Neural progenitor cell (in vitro differentiated cells): Measurements from ENCODE around the gene ZNF732. TPM values are rescaled to one million over a fixed set of nuclear protein-coding genes. Genes with fewer than 3 reads are reported as not detected.
"Not testable (repeated sequence)": the region's sequence is repeated elsewhere in the genome, so short reads cannot be mapped to it uniquely, and the experiment has no call there.

Experiments
- DNase-seq: peaks from one replicate; pipeline ENCODE4 v3.0.0-alpha.2; 2016; ENCODE audit warnings: low spot score
- H2AFZ ChIP-seq: fragments of 200-600 bp; sonication (generic); replicated peaks from 2 replicates; pipeline ENCODE4 v1.6.1; 2016; ENCODE audit warnings: antibody characterized with exemption
- H3F3A ChIP-seq: fragments of 200-600 bp; sonication (generic); 2 replicates; pipeline ENCODE4 v1.6.1; 2016; ENCODE audit warnings: antibody characterized with exemption, low read depth
- H3K27ac ChIP-seq: fragments of 200-600 bp; sonication (generic); 2 replicates; pipeline ENCODE4 v1.5.1; 2016; ENCODE audit warnings: mild to moderate bottlenecking
- H3K27me3 ChIP-seq: fragments of 200-600 bp; sonication (generic); 2 replicates; pipeline ENCODE4 v1.6.1; 2016; ENCODE audit warnings: mild to moderate bottlenecking, moderate library complexity
- H3K36me3 ChIP-seq: fragments of 200-600 bp; sonication (generic); 2 replicates; pipeline ENCODE4 v1.5.1; 2016
- H3K4me1 ChIP-seq: fragments of 200-600 bp; sonication (generic); 2 replicates; pipeline ENCODE4 v1.6.1; 2016; ENCODE audit warnings: mixed run types
- H3K4me2 ChIP-seq: fragments of 200-600 bp; sonication (generic); 2 replicates; pipeline ENCODE4 v1.6.1; 2016
- H3K4me3 ChIP-seq: fragments of 200-600 bp; sonication (generic); 2 replicates; pipeline ENCODE4 v1.5.1; 2016
- H3K79me2 ChIP-seq: fragments of 200-600 bp; sonication (generic); 2 replicates; pipeline ENCODE4 v1.6.1; 2016; ENCODE audit warnings: low read depth
- H3K9ac ChIP-seq: fragments of 200-600 bp; sonication (generic); 2 replicates; pipeline ENCODE4 v1.6.1; 2016
- H3K9me3 ChIP-seq: fragments of 200-600 bp; sonication (generic); 2 replicates; pipeline ENCODE4 v1.5.1; 2016; ENCODE audit warnings: low read depth
- H4K20me1 ChIP-seq: fragments of 200-600 bp; sonication (generic); 2 replicates; pipeline ENCODE4 v1.6.1; 2016; ENCODE audit warnings: low read depth
- H3K27ac Mint-ChIP-seq: 3 replicates; pipeline ENCODE4 v1.8.0; 2021; ENCODE audit warnings: mixed read lengths
- H3K27me3 Mint-ChIP-seq: 2 replicates; pipeline ENCODE4 v1.8.0; 2022; ENCODE audit warnings: low read depth, mild to moderate bottlenecking, inconsistent platforms, moderate library complexity, mixed read lengths; ENCODE audit not compliant: insufficient read depth
- H3K36me3 Mint-ChIP-seq: 3 replicates; pipeline ENCODE4 v1.8.0; 2021; ENCODE audit warnings: mixed read lengths
- H3K4me1 Mint-ChIP-seq: 3 replicates; pipeline ENCODE4 v1.8.0; 2021; ENCODE audit warnings: mixed read lengths
- H3K4me3 Mint-ChIP-seq: 3 replicates; pipeline ENCODE4 v1.8.0; 2021; ENCODE audit warnings: mild to moderate bottlenecking, moderate library complexity, mixed read lengths
- H3K9me3 Mint-ChIP-seq: 3 replicates; pipeline ENCODE4 v1.8.0; 2020; ENCODE audit warnings: mixed read lengths
- CTCF ChIP-seq: fragments of 200-600 bp; sonication (generic); IDR thresholded peaks from 2 replicates; pipeline ENCODE4 v1.5.1; 2017; ENCODE audit warnings: antibody characterized with exemption, mild to moderate bottlenecking
- EZH2 ChIP-seq: fragments of 200-600 bp; sonication (generic); IDR thresholded peaks from 2 replicates; pipeline ENCODE4 v1.6.1; 2017; ENCODE audit warnings: antibody characterized with exemption, mild to moderate bottlenecking, moderate library complexity
- EZH2phosphoT487 ChIP-seq: fragments of 200-600 bp; sonication (generic); IDR thresholded peaks from 2 replicates; pipeline ENCODE4 v1.6.1; 2017; ENCODE audit warnings: antibody characterized with exemption
- total RNA-seq: library from RNA; depleted of rRNA; stranded (reverse); fragments of >200 nt; gene quantifications from 2 replicates; pipeline ENCODE4 v1.2.3, GENCODE V29; 2015; ENCODE audit warnings: low replicate concordance

Gene ZNF732
- total RNA-seq, 1 donor from 2014 or later, result not detected

GRCh38 chr4:314296-314903 lies 9.1 kb upstream of the ZNF732 start:
- Histone ChIP-seq H3K4me1 (no peaks in the 10 kb centered on the region), H3K9ac (no peak overlapping the region), H3K9me3 (peaks cover 8% of the 10 kb centered on the region), H3K4me3 (no peak overlapping the region), H3K79me2 (no peaks in the 10 kb centered on the region), H3K36me3 (no peaks in the 10 kb centered on the region), H2AFZ (no peak overlapping the region), H3K27ac (no peak overlapping the region), H4K20me1 (no peaks in the 10 kb centered on the region), H3K4me2 (no peak overlapping the region), H3K27me3 (no peaks in the 10 kb centered on the region), H3F3A (no peaks in the 10 kb centered on the region)
- Mint-ChIP-seq H3K4me3 (no peak overlapping the region), H3K27ac (no peak overlapping the region), H3K4me1 (no peaks in the 10 kb centered on the region), H3K9me3 (peaks cover 58% of the 10 kb centered on the region), H3K27me3 (peaks cover 2% of the 10 kb centered on the region), H3K36me3 (no peaks in the 10 kb centered on the region)
- no peak for DNase-seq
- TF ChIP-seq EZH2 (no peak), CTCF (no peak), EZH2phosphoT487 (no peak)

- Mint-ChIP-seq H3K4me1 (no peaks in the 10 kb centered on the region), H3K36me3 (no peaks in the 10 kb centered on the region), H3K4me3 (no peak overlapping the region), H3K27ac (no peak overlapping the region), H3K27me3 (peaks cover 2% of the 10 kb centered on the region), H3K9me3 (peaks cover 40% of the 10 kb centered on the region)
- Histone ChIP-seq H3K9ac (no peak overlapping the region), H3K4me1 (no peaks in the 10 kb centered on the region), H3K79me2 (no peaks in the 10 kb centered on the region), H3K36me3 (no peaks in the 10 kb centered on the region), H3K4me3 (no peak overlapping the region), H3K4me2 (no peak overlapping the region), H3F3A (no peaks in the 10 kb centered on the region), H3K27me3 (no peaks in the 10 kb centered on the region), H2AFZ (no peak overlapping the region), H3K9me3 (peaks cover 8% of the 10 kb centered on the region), H4K20me1 (no peaks in the 10 kb centered on the region), H3K27ac (no peak overlapping the region)
- no peak for DNase-seq
- TF ChIP-seq EZH2 (no peak), CTCF (no peak), EZH2phosphoT487 (no peak)
Measured at GRCh38 chr4:309807-310206, 4.5 kb upstream of the ZNF732 start.

- Histone ChIP-seq H2AFZ (no peak overlapping the region), H3K4me1 (no peaks in the 10 kb centered on the region), H4K20me1 (no peaks in the 10 kb centered on the region), H3K4me2 (no peak overlapping the region), H3K9ac (no peak overlapping the region), H3K79me2 (no peaks in the 10 kb centered on the region), H3F3A (no peaks in the 10 kb centered on the region), H3K9me3 (no peaks in the 10 kb centered on the region), H3K36me3 (no peaks in the 10 kb centered on the region), H3K27ac (no peak overlapping the region), H3K4me3 (no peak overlapping the region), H3K27me3 (no peaks in the 10 kb centered on the region)
- TF ChIP-seq CTCF (no peak), EZH2phosphoT487 (no peak), EZH2 (no peak)
- no peak for DNase-seq
- H3K4me3 Mint-ChIP-seq, result no peak overlapping the region
- H3K36me3 Mint-ChIP-seq, result peaks cover 4% of the 10 kb centered on the region
- peaks cover 41% of the 10 kb centered on the region for H3K9me3 Mint-ChIP-seq
- no peak overlapping the region for H3K27ac Mint-ChIP-seq
- H3K4me1 Mint-ChIP-seq, result no peaks in the 10 kb centered on the region
- H3K27me3 Mint-ChIP-seq, result peaks cover 5% of the 10 kb centered on the region
Measured at GRCh38 chr4:306551-306961, 1.3 kb upstream of the ZNF732 start.

GRCh38 chr4:304516-304915 lies 758 bp downstream of the ZNF732 start:
- not testable (repeated sequence) for H3K4me2 ChIP-seq, H3K4me3 ChIP-seq, H3F3A ChIP-seq, H3K79me2 ChIP-seq, DNase-seq, H3K27me3 Mint-ChIP-seq, H3K36me3 Mint-ChIP-seq, H4K20me1 ChIP-seq, H3K9me3 ChIP-seq, H2AFZ ChIP-seq, H3K4me1 Mint-ChIP-seq, H3K27ac ChIP-seq, H3K36me3 ChIP-seq, H3K4me1 ChIP-seq, H3K27ac Mint-ChIP-seq, H3K27me3 ChIP-seq, H3K9ac ChIP-seq
- Mint-ChIP-seq H3K9me3 (peaks cover 38% of the 10 kb centered on the region), H3K4me3 (peak overlapping the region; percentile 43)
